Measurements from ENCODE around the gene SETD1A. TPM values are rescaled to one million over a fixed set of nuclear protein-coding genes. Genes with fewer than 3 reads are reported as not detected.

Gene SETD1A
- total and polyA plus RNA-seq, 8 donors: 4.4 to 22.2 (median 8.7) TPM

DNA sequence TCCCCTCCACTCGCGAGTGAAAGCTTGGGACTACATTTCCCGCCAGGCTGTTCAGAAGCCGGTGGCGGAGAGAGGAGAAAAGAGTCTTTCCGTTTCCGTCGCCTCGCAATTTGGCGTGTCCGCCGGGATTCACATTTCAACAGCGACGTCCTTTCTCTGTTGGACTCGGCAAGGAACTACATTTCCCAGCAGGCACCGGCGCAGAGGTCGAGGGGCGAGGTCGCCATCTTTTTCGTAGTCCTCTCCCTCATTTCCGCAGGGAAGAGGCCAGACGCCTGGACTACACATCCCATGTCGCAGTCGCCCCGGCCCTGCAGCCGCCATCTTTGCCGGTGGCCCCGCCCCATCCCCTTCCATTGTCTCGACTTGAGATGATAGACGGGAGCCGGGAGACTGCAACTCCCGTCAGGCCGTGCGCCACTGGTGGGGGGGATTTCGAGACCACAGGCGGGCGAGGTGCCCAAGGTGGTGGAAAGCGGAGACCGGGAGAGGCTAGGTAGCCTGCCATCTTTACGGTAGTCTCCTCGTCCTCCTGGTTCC, 35.1 kb upstream of the SETD1A start:
- Histone ChIP-seq H3K4me3 (peak overlapping the region; percentile 63 to 85 (median 74)), H3K27me3 (no peaks in the 10 kb centered on the region), H3K27ac (peak overlapping the region; percentile 90 to 94 (median 91)), H3K9me3 (no peaks in the 10 kb centered on the region), H3K36me3 (peaks cover 0 to 21% (median 20%) of the 10 kb centered on the region in 4 donors), H3K4me1 (peaks cover 18 to 44% (median 33%) of the 10 kb centered on the region in 4 donors)
- 0% methylated on average over 32 to 42 of the region's 42 CpGs for WGBS, 5 donors
- TF ChIP-seq EP300 (IDR thresholded peaks at IDR 0.05): no peak
- TF ChIP-seq, protein P1, sequence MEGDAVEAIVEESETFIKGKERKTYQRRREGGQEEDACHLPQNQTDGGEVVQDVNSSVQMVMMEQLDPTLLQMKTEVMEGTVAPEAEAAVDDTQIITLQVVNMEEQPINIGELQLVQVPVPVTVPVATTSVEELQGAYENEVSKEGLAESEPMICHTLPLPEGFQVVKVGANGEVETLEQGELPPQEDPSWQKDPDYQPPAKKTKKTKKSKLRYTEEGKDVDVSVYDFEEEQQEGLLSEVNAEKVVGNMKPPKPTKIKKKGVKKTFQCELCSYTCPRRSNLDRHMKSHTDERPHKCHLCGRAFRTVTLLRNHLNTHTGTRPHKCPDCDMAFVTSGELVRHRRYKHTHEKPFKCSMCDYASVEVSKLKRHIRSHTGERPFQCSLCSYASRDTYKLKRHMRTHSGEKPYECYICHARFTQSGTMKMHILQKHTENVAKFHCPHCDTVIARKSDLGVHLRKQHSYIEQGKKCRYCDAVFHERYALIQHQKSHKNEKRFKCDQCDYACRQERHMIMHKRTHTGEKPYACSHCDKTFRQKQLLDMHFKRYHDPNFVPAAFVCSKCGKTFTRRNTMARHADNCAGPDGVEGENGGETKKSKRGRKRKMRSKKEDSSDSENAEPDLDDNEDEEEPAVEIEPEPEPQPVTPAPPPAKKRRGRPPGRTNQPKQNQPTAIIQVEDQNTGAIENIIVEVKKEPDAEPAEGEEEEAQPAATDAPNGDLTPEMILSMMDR (IDR thresholded peaks at IDR 0.05): peak in 1 of 7 experiments; percentile 7
- no peak for TF ChIP-seq POLR2A (IDR thresholded peaks at IDR 0.05)
- TF ChIP-seq POLR2AphosphoS5 (IDR thresholded peaks at IDR 0.05): peak; percentile 59 to 84 (median 61)
- intact Hi-C loops (cut with DNase I; ENCODE audit: low total_unique reads): no loop called here
- peak; percentile 100 for DNase-seq

DNA sequence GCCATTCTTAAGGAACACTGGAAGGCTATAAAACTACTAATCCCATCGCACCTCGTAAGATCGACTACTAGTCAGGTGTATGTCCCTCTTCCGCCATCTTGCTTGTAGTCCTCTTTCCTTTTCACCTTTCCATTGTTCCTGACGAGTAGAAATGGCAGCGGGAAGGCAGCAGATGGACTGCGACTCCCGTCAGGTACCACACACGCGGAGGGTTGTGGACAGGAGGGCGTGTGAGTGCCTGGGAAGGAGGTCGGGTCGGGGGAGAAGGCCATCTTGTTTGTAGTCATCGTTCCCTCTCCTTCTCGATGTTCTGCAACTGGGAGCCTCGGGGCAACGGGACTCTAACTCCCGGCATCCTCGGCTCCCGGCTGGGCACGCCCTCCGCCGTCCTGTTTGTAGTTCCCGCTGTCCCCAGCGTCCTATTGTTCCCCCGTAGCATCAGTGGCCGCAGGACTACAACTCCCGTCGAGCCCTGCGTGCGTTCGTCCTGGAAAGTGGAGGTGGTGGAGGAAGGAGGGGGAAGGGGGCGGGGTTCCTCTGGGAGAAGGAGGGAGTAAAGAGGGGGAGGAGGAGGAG, 34.5 kb upstream of the SETD1A start:
- DNase-seq: peak; percentile 99 to 100
- intact Hi-C loops (cut with DNase I; ENCODE audit: low total_unique reads): no loop called here

DNA sequence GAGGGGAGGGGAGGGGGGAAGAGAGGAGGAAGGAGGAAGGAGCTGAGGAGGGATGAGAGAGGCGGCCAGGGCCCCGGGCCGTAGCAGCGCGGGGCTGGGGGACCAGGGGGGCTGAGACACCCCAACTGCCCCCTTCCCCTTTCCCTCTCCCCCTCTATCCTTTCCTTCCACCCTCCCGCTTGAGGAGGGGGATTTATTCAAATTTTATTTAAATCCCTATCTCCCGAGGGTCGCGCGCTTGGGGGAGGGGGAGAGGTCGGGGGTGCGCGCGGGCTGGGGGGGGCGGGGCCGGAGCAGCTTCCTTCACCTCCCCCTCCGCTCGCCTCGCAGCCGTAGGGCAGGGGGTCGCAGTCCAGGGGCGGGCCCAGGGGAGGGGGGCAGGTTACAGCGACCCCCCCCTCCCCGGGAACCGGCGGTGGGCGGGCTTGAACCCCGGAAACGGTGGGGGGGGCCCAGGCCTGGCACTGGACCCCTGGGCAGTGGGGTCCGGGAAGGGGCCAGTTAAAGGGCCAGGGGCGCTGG, 33.9 kb upstream of the SETD1A start, which contains the start of gene FBXL19:
TSS of gene FBXL19 (plus strand) at position 19 of the 522 bp plus-strand sequence. CDS start 2,183 bp downstream, outside the sequence.
- peak in 1 of 2 donors; percentile 82 for DNase-seq
- no peaks in the 10 kb centered on the region for H3K27me3 ChIP-seq
- H3K36me3 ChIP-seq: peaks cover 0 to 32% (median 30%) of the 10 kb centered on the region in 4 donors
- peaks cover 18 to 52% (median 37%) of the 10 kb centered on the region in 4 donors for H3K4me1 ChIP-seq
- H3K27ac ChIP-seq: peak within 1 kb of the TSS; percentile 90 to 94 (median 91)
- H3K4me3 ChIP-seq: peak within 1 kb of the TSS; percentile 63 to 85 (median 74)
- H3K9me3 ChIP-seq: no peaks in the 10 kb centered on the region
- intact Hi-C loops (cut with DNase I; ENCODE audit: low total_unique reads): no loop called here
- 0 to 1% (median 0%) methylated on average over 12 to 31 of the region's 31 CpGs for WGBS, 5 donors
- TF ChIP-seq EP300 (IDR thresholded peaks at IDR 0.05) (no peak), POLR2AphosphoS5 (IDR thresholded peaks at IDR 0.05) (no peak), POLR2A (IDR thresholded peaks at IDR 0.05) (no peak)
- TF ChIP-seq, protein P1 (IDR thresholded peaks at IDR 0.05): no peak

More for the DNA sequence above, 34.5 kb upstream of the SETD1A start:
- WGBS, 5 donors: 0 to 1% (median 0%) methylated on average over 24 to 33 of the region's 33 CpGs
- H3K4me3 ChIP-seq: peak overlapping the region; percentile 63 to 85 (median 74)
- no peaks in the 10 kb centered on the region for H3K9me3 ChIP-seq
- H3K36me3 ChIP-seq: peaks cover 0 to 27% (median 24%) of the 10 kb centered on the region in 4 donors
- TF ChIP-seq, protein P1 (IDR thresholded peaks at IDR 0.05): no peak
- TF ChIP-seq POLR2A (IDR thresholded peaks at IDR 0.05) (no peak), POLR2AphosphoS5 (IDR thresholded peaks at IDR 0.05) (peak; percentile 59 to 81 (median 79))
- H3K4me1 ChIP-seq: peaks cover 18 to 49% (median 36%) of the 10 kb centered on the region in 4 donors
- H3K27me3 ChIP-seq: no peaks in the 10 kb centered on the region
- peak overlapping the region; percentile 90 to 94 (median 91) for H3K27ac ChIP-seq

DNA sequence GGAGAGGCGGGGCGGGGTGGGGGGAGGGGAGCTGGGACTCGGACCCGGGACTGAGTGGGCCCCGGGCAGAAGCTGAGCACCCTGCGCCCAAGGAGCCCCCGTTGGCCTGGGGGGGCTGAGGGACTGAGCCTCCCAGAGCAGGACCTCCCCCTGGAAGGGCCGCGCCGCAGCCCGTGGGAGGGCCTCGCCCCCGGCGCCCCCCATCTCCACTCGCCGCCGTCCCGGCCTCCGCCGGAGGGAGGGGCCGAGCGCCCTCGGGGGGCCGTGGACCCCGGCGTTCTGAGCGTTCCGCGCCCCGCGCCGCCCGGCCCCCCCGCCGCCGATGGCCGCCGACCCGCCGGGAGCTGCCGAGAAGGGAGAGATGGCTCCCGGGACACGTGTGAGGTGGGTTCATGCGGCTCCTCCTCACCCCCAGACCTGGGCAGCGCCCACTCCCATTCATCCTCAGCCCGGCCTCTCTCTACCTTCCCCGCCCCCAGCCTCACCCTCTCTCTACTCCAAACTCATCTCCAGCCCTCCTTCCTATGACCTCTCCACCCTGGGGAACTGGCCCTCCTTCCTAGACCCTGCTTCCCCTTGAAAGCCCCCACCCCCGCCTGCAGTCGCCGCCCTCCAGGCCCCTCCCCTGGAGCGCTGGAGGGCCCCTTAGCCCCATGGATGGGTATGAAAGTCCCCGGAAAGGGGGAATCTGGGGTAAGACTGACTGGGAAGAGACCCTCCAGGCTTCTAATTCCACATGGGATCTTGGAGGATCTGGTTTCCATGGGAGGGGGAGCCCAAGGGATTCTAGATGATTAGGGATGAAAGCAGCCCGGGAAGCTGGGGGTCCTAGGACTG, 33.3 kb upstream of the SETD1A start:
- no peaks in the 10 kb centered on the region for H3K27me3 ChIP-seq
- H3K4me3 ChIP-seq: peak overlapping the region; percentile 63 to 85 (median 74)
- peaks cover 18 to 52% (median 37%) of the 10 kb centered on the region in 4 donors for H3K4me1 ChIP-seq
- peaks cover 0 to 38% (median 36%) of the 10 kb centered on the region in 4 donors for H3K36me3 ChIP-seq
- intact Hi-C loops (cut with DNase I; ENCODE audit: low total_unique reads): no loop called here
- peak overlapping the region; percentile 39 to 94 (median 91) for H3K27ac ChIP-seq
- TF ChIP-seq, protein P1 (IDR thresholded peaks at IDR 0.05): no peak
- no peak for TF ChIP-seq POLR2AphosphoS5 (IDR thresholded peaks at IDR 0.05)
- peak in 1 of 2 donors; percentile 67 for DNase-seq
- H3K9me3 ChIP-seq: no peaks in the 10 kb centered on the region
- WGBS, 5 donors: 3 to 9% (median 5%) methylated on average over 18 to 53 of the region's 53 CpGs
